Peyer's patch (tissue), 4 donors: ENCODE results near the gene SMAD5. TPM values are rescaled to one million over a fixed set of nuclear protein-coding genes. Genes with fewer than 3 reads are reported as not detected.

ENCODE experiments used
- DNase-seq, 3 donors: peaks; one replicate each; pipeline ENCODE4 v3.0.0-alpha.2; 2017 to 2019
- H3K27ac ChIP-seq, 4 donors: fragments of 200-600 bp; sonication (generic); one replicate each; pipeline ENCODE4 v1.5.1; 2016 to 2019
- H3K27me3 ChIP-seq, 2 donors: fragments of 200-600 bp; sonication (generic); one replicate each; pipeline ENCODE4 v1.5.1; 2019
- H3K36me3 ChIP-seq, 3 donors: fragments of 200-600 bp; sonication (generic); one replicate each; pipeline ENCODE4 v1.5.1; 2016 to 2019
- H3K4me1 ChIP-seq, 4 donors: fragments of 200-600 bp; sonication (generic); one replicate each; pipeline ENCODE4 v1.5.1; 2016 to 2019
- H3K4me3 ChIP-seq, 4 donors: fragments of 200-600 bp; sonication (generic); 1 replicate in 3 of 4; 2 replicates in 1 of 4; pipeline ENCODE4 v1.5.1; 2016 to 2019; ENCODE audit warnings: mild to moderate bottlenecking in 1 of 4
- H3K9me3 ChIP-seq, 4 donors: fragments of 200-600 bp; sonication (generic); one replicate each; pipeline ENCODE4 v1.5.1; 2016 to 2019; ENCODE audit warnings: mild to moderate bottlenecking in 1 of 4
- CTCF ChIP-seq, 6 experiments: fragments of 450-650 bp in 4 of 6; fragments of 200-600 bp in 2 of 6; sonication (generic) in 1 of 6; IDR thresholded peaks; one replicate each; pipeline ENCODE4 v1.5.1; 2017 to 2019; ENCODE audit warnings: antibody characterized with exemption in 6 of 6, mild to moderate bottlenecking in 3 of 6, moderate library complexity in 1 of 6
- POLR2A ChIP-seq, 2 donors: fragments of 450-650 bp; IDR thresholded peaks; one replicate each; pipeline ENCODE4 v1.5.1; 2017; ENCODE audit warnings: antibody characterized with exemption in 2 of 2, mild to moderate bottlenecking in 2 of 2, moderate library complexity in 2 of 2
- total RNA-seq, 4 donors: library from RNA; depleted of rRNA; stranded (reverse); fragments of >200 nt; gene quantifications; one replicate each; pipeline ENCODE4 v1.1.0, GENCODE V29; 2016

SMAD5 gene
- total RNA-seq, 4 donors from 2014 or later: 20.0 to 31.4 (median 23.7) TPM

- no peak for DNase-seq
- TF ChIP-seq CTCF (IDR thresholded peaks at IDR 0.05) (no peak), POLR2A (IDR thresholded peaks at IDR 0.05) (peak in 1 of 2 donors; percentile 7)
- Histone ChIP-seq H3K36me3 (no peaks in the 10 kb centered on the region), H3K4me3 (peak overlapping the region in 3 of 4 donors; percentile 34 to 81 (median 69)), H3K27me3 (no peaks in the 10 kb centered on the region), H3K27ac (peak overlapping the region in 2 of 4 donors; percentile 63 to 68), H3K4me1 (peaks cover 0 to 65% (median 3%) of the 10 kb centered on the region in 4 donors), H3K9me3 (peaks cover 0 to 7% (median 0%) of the 10 kb centered on the region in 4 donors)
Observed at GRCh38 chr5:136193322-136193935, 60.8 kb downstream of the SMAD5 start.

GRCh38 chr5:136194576-136194975, 61.9 kb downstream of the SMAD5 start:
- peaks cover 0 to 54% (median 3%) of the 10 kb centered on the region in 4 donors for H3K4me1 ChIP-seq

GRCh38 chr5:136195971-136196820, 63.6 kb downstream of the SMAD5 start:
- no peak for TF ChIP-seq CTCF (IDR thresholded peaks at IDR 0.05)
- Histone ChIP-seq H3K27ac (peak overlapping the region in 2 of 4 donors; percentile 30 to 37), H3K36me3 (no peaks in the 10 kb centered on the region), H3K4me3 (no peak overlapping the region), H3K9me3 (peaks cover 0 to 7% (median 0%) of the 10 kb centered on the region in 4 donors), H3K4me1 (peaks cover 0 to 38% (median 3%) of the 10 kb centered on the region in 4 donors), H3K27me3 (no peaks in the 10 kb centered on the region)
- DNase-seq: no peak

More at GRCh38 chr5:136194576-136194975, 61.9 kb downstream of the SMAD5 start:
- no peaks in the 10 kb centered on the region for H3K36me3 ChIP-seq
- peaks cover 0 to 7% (median 0%) of the 10 kb centered on the region in 4 donors for H3K9me3 ChIP-seq
- DNase-seq: no peak
- TF ChIP-seq CTCF (IDR thresholded peaks at IDR 0.05) (no peak), POLR2A (IDR thresholded peaks at IDR 0.05) (no peak)
- H3K27me3 ChIP-seq: no peaks in the 10 kb centered on the region
- H3K27ac ChIP-seq: no peak overlapping the region
- no peak overlapping the region for H3K4me3 ChIP-seq

- no peak for TF ChIP-seq POLR2A (IDR thresholded peaks at IDR 0.05)
- TF ChIP-seq CTCF (IDR thresholded peaks at IDR 0.05): no peak
- Histone ChIP-seq H3K4me1 (peaks cover 0 to 24% (median 0%) of the 10 kb centered on the region in 4 donors), H3K27me3 (no peaks in the 10 kb centered on the region), H3K36me3 (no peaks in the 10 kb centered on the region), H3K9me3 (no peaks in the 10 kb centered on the region), H3K27ac (no peak overlapping the region), H3K4me3 (no peak overlapping the region)
- DNase-seq: no peak
Observed at GRCh38 chr5:136197462-136198142, 65.0 kb downstream of the SMAD5 start.

GRCh38 chr5:136198453-136198852, 65.8 kb downstream of the SMAD5 start:
- Histone ChIP-seq H3K4me1 (peaks cover 0 to 15% (median 0%) of the 10 kb centered on the region in 4 donors), H3K9me3 (no peaks in the 10 kb centered on the region), H3K4me3 (no peak overlapping the region), H3K27ac (no peak overlapping the region), H3K27me3 (no peaks in the 10 kb centered on the region), H3K36me3 (no peaks in the 10 kb centered on the region)
- no peak for DNase-seq
- TF ChIP-seq POLR2A (IDR thresholded peaks at IDR 0.05) (no peak), CTCF (IDR thresholded peaks at IDR 0.05) (no peak)
